ENCODE data around the gene GPR150.

- TF ChIP-seq SIN3A (IDR thresholded peaks at IDR 0.05; ENCODE audit: borderline replicate concordance, insufficient read depth, low read length) (no peak), REST (IDR thresholded peaks at IDR 0.05; ENCODE audit: insufficient read depth in 1 of 2, low read depth in 2 of 2, low read length in 2 of 2) (no peak), TAF1 (IDR thresholded peaks at IDR 0.05; ENCODE audit: borderline replicate concordance, insufficient read depth, low read length) (no peak)
Measured at GRCh38 chr5:95647886-95648860, 28.3 kb downstream of the GPR150 start.

Measured in PFSK-1 (cell line).